Astrocyte of the cerebellum (primary cell): ENCODE results near the gene BCLAF3.
A peak's percentile ranks its signal among the peaks of the same experiment; 100 is the strongest.

Source experiments
- DNase-seq: peaks from one replicate; pipeline ENCODE4 v3.0.0-alpha.2; 2011; ENCODE audit warnings: low read depth
- H3K4me3 ChIP-seq: 2 replicates; pipeline ENCODE4 v1.5.1; 2011; ENCODE audit warnings: mild to moderate bottlenecking, low read depth, low read length, moderate library complexity
- CTCF ChIP-seq: IDR thresholded peaks from 2 replicates; pipeline ENCODE4 v1.5.1; 2012; ENCODE audit warnings: low read length, low read depth, moderate library complexity, mild to moderate bottlenecking; ENCODE audit errors: missing control alignments
- in situ Hi-C: cut with HindIII; loops from 2 replicates; pipeline ENCODE4 v1.10.0; 2017; ENCODE audit warnings: low sequenced_read_pairs

Gene BCLAF3

GRCh38 chrX:20007962-20008622, 17.2 kb upstream of the BCLAF3 start:
- DNase-seq, result no peak
- no peak for TF ChIP-seq CTCF
- H3K4me3 ChIP-seq, result no peak overlapping the region
- in situ Hi-C loops, result loop anchor here (5.0 kb wide), 1 partner anchor 46 kb away; no protein-coding TSS in a partner anchor

GRCh38 chrX:20005883-20006282, 15.0 kb upstream of the BCLAF3 start:
- in situ Hi-C loops, result loop anchor here (5.0 kb wide), 1 partner anchor 44 kb away; no protein-coding TSS in a partner anchor
- DNase-seq, result no peak
- no peak overlapping the region for H3K4me3 ChIP-seq
- TF ChIP-seq CTCF, result no peak

- no peak for TF ChIP-seq CTCF
- DNase-seq, result no peak
- H3K4me3 ChIP-seq, result no peak overlapping the region
- in situ Hi-C loops, result loop anchor here (5.0 kb wide), 1 partner anchor 81 kb away; no protein-coding TSS in a partner anchor
Measured at GRCh38 chrX:20001588-20001987, 10.7 kb upstream of the BCLAF3 start.

GRCh38 chrX:19991350-19991718, 473 bp upstream of the BCLAF3 start:
- no peak for DNase-seq
- no peak for TF ChIP-seq CTCF
- H3K4me3 ChIP-seq, result peak overlapping the region; percentile 28
- in situ Hi-C loops, result no loop called here

- peak overlapping the region; percentile 49 for H3K4me3 ChIP-seq
- DNase-seq, result no peak
- TF ChIP-seq CTCF, result no peak
- in situ Hi-C loops, result no loop called here
Measured at GRCh38 chrX:19990151-19990555, 708 bp downstream of the BCLAF3 start.

GRCh38 chrX:19987856-19988255, 3.0 kb downstream of the BCLAF3 start:
- no peak overlapping the region for H3K4me3 ChIP-seq
- no peak for TF ChIP-seq CTCF
- in situ Hi-C loops, result no loop called here

More at GRCh38 chrX:19987856-19988255, 3.0 kb downstream of the BCLAF3 start:
- no peak for DNase-seq
